ENCODE results near the gene CDYL.

GRCh38 chr6:4756247-4756646 is 20.0 kb upstream of the CDYL start:
- TF ChIP-seq MAFK (IDR thresholded peaks at IDR 0.05; ENCODE audit: low read depth, low read length) (0 out of 2 replicates have a peak, but pooled peaks have one; percentile 10), CTCF (conservative IDR thresholded peaks at IDR 0.05; ENCODE audit: low read depth, low read length) (no peak), RAD21 (IDR thresholded peaks at IDR 0.05; ENCODE audit: low read length) (no peak), POLR2A (IDR thresholded peaks at IDR 0.05; ENCODE audit: low read depth, low read length) (no peak), MAZ (IDR thresholded peaks at IDR 0.05; ENCODE audit: borderline replicate concordance, low read depth, low read length) (no peak), RCOR1 (IDR thresholded peaks at IDR 0.05; ENCODE audit: insufficient replicate concordance, low read length) (no peak), SMC3 (IDR thresholded peaks at IDR 0.05; ENCODE audit: low read depth, low read length) (no peak), CEBPB (IDR thresholded peaks at IDR 0.05; ENCODE audit: low read depth, low read length) (no peak), ELK1 (IDR thresholded peaks at IDR 0.05; ENCODE audit: borderline replicate concordance, low read depth, low read length) (no peak), RFX5 (IDR thresholded peaks at IDR 0.05; ENCODE audit: low read depth, low read length) (no peak), BHLHE40 (IDR thresholded peaks at IDR 0.05; ENCODE audit: low read depth, low read length) (0 out of 2 replicates have a peak, but pooled peaks have one; percentile 5), CHD1 (IDR thresholded peaks at IDR 0.05; ENCODE audit: low read depth, low read length) (no peak)

All from IMR-90 (cell line).